ENCODE measurements around the gene VPS37C.
"Not testable (repeated sequence)": the region's sequence is repeated elsewhere in the genome, so short reads cannot be mapped to it uniquely, and the experiment has no call there.

The VPS37C gene

DNA sequence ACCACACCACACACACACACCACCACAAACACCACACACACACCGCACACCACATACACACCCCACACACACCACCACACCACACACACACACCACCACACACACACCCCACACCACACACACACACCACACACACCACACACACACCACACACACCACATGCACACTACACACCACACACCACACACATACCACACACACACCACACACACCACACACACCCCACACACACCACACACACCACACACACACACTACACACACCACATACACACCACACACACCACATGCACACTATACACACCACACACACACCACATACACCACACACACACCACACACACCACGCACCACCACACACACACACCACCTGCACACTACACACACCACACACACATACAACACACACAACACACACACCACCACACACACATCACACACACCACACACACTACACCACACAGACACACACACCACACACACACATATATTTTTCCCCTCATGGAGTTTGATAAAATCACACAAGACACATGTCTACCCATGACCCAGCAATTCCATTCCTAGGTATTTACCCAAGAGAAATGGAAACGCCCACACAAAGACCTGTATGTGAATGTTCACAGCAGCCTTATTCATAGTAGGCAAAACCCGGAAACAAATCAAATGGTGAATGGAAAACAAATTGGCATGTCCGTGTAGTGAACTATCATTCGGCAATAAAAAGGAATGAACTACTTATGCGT, 44.6 kb downstream of the VPS37C start:
- DNase-seq (ENCODE audit: low spot score) = no peak

DNA sequence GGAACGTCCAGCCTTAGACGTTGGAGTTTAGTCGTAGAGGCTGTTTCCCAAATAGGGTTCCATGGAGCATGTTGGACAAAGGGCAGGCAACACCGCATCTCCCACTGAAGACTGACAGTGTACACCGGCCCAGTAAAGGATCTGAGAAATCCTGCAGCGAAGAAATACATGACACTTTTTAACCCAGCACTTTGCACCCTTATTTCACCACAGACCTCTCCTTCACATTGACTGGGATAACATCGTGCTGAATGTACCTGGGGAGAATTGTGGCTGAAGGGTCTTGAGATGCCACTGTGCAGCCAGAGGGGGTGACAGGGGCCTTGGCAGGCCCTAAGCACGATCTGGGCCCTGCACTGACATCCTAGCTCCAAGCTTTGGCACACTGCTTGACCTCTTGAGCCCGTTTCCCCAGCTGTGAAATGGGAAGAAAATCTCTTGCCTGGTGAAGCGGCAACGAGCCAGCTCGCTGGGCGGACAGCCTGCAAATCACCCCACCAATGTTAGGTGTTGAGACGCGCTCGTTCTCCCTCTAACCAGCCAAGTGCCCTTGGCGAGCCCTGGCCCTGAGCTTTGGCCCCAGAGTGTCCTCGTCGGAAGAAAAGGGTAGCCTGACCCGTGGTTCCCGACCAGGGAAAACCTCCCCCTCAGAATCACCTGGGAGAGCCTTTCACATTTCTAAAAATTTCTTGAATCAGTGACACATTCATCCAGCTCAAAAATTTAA, 45.6 kb downstream of the VPS37C start:
- DNase-seq (ENCODE audit: low spot score) = no peak

DNA sequence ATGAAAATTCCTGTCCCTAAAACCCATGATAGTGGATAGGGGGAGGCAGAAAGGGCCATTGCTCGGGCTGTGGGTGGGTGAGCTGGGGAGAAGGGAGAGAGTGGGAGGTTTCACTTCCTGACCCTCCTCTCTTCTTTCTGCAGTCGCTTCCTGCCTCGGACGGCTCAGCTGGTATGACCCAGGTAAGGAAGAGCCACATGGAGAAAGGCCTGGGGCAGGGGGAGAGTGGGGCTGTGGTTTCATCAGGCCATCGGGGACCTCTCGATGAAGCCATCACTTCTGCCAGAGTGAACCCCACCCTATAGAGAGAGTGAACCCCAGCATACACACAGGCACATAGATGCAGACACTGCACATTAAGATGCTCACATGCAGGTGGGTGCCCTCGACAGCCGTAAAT, 46.3 kb downstream of the VPS37C start:
- no peak for DNase-seq (ENCODE audit: low spot score)

DNA sequence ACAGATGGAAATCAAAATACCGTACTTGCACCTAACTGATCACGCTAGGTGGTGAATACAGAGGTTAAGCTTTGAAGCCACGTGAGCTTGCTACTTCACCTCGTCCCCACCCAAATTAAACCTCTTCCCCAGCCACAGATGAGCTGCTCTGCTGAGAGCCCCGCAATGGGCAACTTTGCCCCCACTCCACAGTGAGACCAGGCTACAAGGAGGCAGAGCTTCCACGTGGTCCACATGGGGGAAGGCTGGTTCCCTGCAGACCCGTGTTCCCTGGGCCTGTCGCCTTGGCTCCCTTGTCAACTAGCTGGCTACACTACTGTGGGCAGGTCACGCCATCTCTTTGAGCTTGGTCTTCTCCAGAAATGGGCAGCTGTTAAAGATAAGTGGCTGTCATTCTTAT, 48.0 kb downstream of the VPS37C start:
- DNase-seq (ENCODE audit: low spot score) = no peak

DNA sequence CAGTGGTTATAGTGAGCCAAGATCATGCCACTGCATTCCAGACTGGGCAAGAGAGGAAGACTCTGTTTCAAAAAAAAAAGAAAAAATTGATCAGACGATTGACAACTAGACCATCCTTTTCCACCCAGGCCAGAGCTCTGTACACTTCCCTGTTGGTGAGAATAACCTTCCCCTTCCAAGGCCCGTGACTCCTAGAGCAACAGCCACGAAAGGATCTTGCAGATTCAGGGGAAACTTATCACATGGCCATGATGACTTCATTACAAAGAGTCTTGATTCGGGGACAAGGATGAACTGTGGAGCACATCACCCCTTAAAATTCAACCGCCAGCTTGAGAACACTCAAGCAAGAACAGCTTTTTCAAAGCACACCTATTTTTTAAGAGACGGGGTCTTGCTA, 48.7 kb downstream of the VPS37C start:
- no peak for DNase-seq (ENCODE audit: low spot score)

DNA sequence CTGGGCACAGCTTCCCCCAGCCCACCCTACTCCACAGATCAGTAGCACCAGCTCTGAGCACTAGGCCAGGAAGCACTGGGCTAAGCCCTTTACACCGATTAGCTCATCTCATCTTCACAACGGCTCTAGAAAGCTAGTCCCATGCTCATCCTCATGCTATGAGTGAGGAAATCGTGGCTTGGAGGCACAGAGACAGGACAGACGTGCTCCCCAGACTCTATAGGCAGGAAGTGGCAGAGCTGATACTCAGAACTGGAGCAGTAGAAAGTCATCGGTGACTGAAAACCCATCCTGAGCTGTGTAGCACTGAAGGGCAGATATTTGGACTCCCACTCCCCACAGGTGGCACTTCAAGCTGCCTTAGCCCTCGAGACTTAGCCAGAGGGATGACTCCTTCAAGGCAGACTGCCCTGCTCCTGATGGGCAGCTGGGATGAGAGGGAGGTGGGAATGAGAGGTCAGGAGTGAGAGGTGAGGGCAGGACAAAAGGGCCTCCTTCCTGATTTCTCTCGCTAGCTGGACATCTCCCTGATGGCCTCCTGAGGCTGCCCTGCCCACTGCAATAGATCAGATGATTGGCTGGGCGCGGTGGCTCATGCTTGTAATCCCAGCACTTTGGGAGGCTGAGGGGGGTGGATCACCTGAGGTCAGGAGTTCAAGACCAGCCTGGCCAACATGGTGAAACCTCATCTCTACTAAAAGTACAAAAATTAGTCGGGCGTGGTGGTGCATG, 49.3 kb downstream of the VPS37C start:
- peak; percentile 81 for DNase-seq (ENCODE audit: low spot score)

DNA sequence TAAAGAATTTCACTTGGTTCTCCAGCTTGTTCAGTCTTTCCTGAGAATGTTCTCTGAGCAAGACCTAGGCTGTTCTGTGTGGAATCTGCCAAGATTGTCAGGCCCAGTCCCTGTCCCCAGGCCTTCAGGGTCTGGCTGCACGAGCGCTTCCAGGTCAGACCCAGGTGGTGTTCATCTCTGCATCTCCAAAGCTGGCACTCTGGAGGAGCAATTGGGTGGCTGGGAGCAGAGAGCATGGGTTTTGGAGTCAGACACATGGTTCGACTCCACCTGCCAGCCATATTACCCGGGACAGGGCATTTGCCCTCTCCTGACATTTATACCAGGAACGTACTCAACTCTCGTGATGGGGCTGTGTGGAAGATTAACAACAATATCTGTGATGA, 50.2 kb downstream of the VPS37C start:
- DNase-seq (ENCODE audit: low spot score) = no peak

DNA sequence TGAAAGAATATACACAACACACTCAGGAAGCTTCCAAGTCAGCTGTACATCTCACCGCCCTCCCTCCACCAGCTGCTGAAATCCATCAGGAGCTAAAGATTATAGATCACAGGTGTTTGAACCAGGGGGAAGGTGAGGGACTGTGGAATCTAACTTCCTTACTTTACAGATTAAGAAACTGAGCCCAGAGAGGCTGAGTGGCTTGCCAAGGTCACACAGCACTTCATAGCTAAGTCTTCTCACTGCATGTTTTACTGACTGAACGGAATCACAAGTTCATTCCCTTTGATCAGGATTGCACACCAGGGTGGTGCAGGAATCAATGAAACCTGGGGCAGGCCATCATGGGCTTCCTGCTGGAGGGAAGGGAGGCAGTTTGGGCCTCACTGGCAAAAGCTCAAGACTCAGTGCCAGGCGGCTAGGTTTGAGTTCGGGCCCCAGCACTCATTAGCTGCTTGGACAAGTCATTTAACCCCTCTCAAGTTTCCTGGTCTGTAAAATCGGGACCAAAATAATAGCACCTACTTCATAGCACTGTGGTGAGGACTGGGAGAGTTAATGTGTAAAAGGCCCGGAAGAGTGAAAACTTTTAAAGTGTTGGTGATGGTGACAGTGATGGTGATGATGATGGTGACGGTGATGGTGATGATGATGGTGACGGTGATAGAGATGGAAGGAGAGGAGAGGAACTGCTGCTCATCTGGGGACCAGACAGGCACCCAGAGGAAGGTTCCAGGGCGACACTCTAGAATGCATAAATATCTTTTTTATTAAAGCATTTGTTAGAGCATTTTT, 50.8 kb downstream of the VPS37C start:
- no peak for DNase-seq (ENCODE audit: low spot score)

DNA sequence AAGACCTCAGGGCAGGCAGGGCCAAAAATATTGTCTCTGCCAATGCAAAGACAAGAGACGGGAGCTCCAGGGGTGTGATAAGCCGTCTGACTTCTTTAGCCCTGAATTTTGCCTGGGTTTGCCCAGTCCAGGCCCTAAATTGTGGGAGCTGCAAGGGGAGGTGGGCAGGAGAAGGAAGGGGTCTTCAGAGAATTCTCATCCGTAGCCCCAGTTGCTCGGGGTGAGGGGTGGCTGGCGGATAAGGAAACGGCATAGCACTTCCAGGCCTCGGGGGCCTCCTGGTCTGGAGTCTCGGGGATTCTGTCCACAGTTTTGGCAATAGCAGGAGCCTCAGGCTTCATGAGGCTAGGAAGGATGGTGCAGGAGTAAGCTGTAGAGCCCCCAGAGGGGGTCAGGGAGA, 51.6 kb downstream of the VPS37C start:
- DNase-seq (ENCODE audit: low spot score) = no peak

DNA sequence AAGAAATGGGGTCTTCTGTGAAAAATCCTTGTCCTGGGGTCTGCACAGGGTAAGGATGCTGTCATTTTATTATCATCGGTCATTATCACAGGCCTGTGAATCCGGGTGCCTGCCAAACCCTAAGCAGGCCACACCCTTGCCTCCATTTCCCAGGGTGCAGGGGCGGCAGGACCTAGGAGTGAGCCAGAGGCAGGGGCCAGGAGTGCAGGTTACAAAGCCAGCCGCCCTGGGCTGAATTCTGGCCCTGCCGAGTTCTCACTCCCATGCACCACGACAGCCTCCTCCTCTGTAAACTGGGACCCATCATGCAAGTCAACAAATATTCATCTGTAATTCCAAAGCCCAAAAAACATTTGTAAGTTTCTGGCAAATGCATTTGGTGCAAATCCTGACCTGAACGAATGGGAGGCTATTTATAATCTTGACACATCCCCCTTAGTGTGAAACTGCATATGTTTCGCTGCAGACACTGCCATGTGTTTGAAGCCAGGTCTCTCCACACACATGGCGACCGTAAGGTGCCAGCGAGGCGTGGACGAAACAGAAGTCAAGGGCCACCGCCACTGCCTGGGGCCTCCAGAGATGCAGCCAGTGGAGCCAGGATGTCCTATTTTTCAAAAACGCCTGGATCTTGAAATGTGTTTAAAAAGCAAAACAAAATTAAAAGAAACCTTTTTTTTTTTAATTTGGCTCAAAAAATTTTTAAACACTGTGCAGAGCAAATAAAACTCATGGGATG, 52.2 kb downstream of the VPS37C start:
- DNase-seq (ENCODE audit: low spot score) = no peak

DNA sequence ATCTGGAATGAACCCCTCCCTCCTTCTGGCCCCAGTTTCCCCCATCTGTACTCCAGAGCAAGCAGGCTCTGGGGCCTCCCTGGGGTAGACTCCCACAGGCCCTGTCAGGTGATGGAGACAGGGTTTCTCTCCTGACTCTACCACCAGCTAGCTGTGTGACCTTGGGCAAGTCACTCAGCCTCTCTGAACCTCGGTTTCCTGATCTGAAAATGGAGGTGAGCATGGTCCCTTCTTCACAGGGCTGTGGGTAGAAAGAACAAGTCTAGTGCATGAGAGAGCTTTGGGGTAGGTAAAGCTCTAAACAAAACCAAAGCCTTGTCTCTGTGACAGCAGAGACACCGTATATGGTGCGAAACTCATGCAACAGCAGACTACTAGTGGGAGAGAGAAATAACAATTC, 53.3 kb downstream of the VPS37C start:
- no peak for DNase-seq (ENCODE audit: low spot score)

DNA sequence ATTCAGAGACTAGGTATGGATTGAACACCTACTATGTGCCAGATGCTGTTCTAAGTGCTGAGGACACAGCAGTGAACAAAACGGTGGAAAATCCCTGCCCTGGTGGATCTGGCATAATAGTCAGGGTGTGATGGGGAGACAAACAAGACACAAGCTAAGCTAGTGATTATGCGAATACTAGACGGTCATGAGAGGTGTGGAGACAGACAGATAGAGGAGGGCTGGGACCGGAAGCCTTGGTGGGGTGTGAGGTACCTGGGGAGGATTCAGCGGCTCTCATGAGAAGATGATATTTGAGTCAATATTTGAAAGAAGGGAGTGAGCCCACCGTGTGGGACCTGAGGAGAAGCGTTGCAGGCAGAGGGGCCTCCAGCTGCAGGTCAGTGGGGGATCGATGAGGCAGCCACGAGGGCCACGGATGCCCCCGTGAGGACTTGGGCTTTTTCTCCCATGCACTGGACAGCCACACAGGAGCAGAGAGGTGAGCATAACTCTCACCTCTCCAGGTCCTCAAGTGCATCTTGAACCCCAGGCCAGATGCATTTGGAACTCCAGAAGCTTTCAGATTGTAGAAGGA, 54.2 kb downstream of the VPS37C start:
- DNase-seq (ENCODE audit: low spot score) = no peak

DNA sequence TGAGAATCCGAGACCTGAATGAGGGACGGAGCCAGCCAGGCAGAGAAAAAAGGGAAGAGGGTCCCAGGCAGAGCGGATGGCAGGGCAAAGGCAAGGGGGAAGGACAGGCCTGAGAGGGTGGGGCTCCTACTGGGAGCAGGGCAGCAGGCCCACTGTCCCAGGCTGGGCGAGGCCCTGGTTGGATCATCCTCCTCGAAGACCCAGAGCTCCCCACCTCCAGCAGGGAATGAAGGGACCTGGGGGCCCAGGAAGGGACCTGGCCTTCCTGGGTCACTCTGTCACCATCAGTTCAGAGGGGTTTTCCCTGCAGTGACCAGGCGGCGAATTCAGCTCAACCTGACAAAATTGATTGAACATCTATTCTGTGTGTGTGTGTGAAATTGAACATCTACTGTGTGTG, 54.9 kb downstream of the VPS37C start:
- no peak for DNase-seq (ENCODE audit: low spot score)

DNA sequence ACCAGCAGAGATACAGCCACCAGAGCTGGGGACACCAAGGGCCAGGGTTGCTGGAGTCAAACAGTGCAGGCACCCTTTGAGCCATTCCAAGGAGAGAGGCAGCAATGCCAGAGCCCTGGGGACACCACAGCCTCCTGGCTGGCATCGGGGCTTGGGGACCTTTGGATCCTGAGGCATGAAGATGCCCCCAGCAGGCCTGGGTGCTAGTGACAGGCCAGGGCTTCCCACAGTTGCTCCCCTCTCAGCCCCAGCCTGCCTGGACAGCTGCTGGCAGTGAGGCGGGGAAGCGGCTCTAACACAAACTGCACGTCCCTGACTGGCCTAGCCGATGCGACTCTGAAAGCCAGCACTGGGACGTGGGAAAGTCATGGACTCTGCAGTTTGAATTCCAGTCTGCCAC, 56.3 kb downstream of the VPS37C start:
- no peak for DNase-seq (ENCODE audit: low spot score)

DNA sequence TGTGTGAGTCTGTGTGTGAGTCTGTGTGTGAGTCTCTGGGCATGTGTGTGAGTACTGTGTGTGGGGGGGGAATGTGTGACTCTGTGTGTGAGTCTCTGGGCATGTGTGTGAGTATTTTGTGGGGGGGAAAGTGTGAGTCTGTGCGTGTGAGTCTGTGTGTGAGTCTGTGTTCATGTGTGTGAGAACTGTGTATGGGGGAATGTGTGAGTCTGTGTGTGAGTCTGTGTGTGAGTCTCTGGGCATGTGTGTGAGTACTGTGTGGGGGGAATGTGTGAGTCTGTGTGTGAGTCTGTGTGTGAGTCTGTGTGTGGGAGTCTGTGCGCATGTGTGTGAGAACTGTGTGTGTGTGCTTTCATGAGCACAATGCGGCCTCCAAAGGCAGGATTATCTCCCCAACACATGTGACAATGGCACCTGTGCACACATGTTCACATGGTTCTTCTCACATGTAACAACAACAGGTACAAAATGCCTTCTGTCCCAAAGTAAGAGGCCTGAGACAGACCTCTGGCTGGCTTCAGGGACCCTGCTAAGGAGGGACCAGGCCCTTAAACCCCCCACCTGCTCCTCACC, 57.3 kb downstream of the VPS37C start:
- no peak for DNase-seq (ENCODE audit: low spot score)

DNA sequence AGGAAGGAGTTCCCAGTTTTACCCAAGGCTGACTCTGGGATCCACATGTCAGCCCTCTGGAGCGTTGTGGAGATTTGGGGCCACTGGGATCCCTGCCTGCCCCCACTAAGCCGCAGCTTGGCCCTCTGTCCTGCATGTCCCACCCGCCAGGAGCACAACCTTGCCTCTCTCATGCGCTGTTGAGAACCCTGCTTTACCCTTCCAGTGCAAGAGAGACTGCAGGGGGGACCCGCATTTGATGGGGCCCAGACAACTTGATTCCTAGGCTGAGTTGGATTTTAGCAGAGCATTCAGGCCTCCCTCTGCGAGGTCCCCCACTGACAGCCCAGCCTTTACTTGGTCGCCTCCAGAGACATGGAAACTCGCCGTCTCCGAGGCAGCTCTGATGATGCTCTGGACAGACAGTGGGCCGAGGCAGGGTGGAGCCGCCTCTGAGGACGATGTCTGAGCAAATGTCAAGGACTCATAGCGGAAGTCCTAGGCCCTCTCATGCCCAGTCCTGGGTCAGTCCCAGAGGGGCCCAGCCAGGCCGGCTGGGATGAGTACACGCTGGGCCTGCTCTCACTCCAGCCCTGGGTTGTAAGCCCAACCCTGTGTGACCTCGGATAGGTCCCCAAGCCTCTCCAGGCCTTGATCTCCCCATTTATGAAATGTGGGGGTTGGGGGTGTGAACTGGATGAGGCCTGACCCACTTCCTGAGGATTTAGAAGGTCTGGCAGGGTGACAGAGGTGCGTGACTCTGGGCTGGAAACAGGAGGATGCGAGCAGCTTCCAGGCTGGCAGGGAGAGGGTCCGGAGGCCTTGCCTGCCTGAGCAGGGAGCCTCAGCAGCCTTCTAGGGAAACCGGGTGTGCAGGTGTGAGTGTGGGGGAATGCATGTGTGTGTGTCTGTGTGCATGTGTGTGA, 58.3 kb downstream of the VPS37C start:
- no peak for DNase-seq (ENCODE audit: low spot score)

DNA sequence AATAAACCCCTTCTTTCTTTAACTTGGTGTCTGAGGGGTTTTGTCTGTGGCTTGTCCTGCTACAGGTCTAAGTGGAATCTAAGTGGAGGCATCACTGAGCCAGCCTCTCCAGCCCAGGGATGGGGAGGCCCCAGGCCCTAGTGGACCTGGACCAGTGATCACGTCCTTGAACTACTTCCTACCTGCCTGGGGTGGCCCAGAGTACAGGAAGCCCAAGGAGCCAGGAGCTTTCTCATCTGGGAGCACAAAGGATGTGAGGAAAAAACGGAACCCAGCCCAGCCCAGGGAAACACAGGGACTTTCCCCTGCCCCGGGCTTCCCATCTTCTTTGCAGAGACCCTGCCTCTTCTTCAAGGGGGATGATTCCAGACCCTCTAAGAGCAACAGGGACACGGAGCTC, 62.4 kb downstream of the VPS37C start:
- DNase-seq (ENCODE audit: low spot score) = no peak

DNA sequence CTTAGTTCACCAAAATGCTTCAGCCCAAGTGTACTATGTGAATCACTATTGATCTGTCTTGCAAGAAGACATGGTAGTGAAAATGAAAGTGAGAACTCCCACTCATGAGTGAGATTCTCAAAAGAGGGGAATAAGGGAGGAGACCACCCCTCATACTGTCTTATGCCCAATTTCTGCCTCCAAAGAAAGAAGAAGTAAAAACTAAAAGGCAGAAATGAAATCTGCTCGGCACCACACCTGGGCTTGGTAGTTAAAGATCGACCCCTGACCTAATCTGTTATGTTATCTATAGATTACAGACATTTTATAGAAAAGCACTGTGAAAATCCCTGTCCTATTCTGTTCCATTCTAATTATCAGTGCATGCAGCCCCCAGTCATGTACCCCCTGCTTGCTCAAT, 63.0 kb downstream of the VPS37C start:
- not testable (repeated sequence) for DNase-seq (ENCODE audit: low spot score)

DNA sequence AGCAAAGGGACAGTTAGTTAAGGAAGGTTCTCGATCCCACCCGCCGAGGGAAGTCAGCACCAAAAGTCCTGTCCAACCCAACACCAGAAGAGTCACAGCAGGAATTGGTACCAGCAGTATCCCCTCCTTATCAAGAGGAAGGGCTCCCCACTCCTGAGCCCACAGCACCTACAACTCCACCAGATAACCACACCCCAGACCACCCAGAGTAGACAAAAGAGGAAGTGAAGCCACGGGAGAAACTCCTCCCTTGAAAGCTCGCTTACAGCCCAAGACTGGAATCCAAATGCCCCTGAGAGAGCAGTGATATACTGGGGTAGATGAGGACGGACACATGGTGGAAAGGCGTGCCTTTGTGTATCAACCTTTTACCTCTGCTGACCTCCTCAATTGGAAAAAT, 66.2 kb downstream of the VPS37C start:
- no peak for DNase-seq (ENCODE audit: low spot score)

DNA sequence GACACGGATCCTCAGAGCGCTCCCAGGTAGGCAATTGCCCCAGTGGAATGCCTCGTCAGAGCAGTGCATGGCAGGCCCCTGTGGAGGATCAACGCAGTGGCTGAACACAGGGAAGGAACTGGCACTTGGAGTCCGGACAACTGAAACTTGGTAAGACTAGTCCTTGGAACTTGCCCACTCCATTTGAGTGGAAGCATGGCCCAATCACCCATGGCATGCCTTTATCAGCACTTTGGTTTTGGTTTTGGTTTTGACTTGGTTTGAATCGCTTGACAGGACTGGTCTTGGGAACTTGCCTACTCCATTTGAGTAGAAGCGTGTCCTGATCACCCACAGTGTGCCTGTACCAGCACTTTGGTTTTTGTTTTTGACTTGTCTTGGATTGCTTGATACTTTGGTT, 67.1 kb downstream of the VPS37C start:
- not testable (repeated sequence) for DNase-seq (ENCODE audit: low spot score)

Data from CD4-positive, alpha-beta T cell treated with Interleukin-15 for 4 hours (primary cell).